GM18868 (cell line): ENCODE results near the gene ALKBH6.
A peak's percentile ranks its signal among the peaks of the same experiment; 100 is the strongest.

Experiments
- ATAC-seq: cut with Tn5 transposase; IDR thresholded peaks from one replicate; pipeline ENCODE4 v1.9.1; 2021; ENCODE audit warnings: mild to moderate bottlenecking, moderate library complexity; ENCODE audit not compliant: unreplicated experiment

The ALKBH6 gene

DNA sequence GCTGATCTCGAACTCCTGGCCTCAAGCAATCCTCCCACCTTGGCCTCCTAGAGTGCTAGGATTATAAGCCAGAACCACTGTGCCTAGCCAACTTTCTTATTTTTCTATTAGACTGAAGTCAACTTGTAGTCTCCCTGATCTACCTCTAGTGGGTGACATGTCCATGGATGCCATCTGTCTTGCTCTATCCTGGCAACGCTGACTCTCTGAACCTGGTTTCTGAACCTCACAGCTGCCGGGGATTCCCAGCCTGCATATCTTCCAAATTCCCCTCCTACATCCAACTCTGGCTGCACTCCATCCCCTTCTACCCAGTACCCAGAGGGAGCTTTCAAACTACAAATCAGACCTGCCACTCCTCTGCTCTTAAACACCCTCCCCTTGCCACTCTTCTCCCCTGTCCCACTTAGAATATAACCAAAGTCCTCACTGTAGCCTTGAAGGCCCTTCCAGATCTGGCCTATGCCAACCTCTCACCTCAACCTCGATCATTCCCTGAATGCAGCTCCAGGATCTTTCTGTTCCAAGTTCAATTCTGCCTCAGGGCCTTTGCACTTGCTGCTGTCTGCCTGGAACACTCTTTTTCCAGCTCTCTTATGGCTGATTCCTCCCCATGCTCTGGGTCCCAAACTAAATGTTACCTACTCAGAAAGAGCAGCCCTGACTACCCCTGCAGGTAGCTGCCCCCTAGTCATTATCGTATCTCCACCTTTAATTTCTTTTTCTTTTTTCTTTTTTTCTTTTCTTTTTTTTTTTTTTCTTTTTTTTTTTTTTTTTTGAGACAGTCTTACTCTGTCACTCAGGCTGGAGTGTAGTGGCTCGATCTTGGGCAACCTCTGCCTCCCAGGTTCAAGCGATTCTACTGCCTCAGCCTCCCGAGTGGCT, 16.5 kb upstream of the ALKBH6 start:
- no peak for ATAC-seq

DNA sequence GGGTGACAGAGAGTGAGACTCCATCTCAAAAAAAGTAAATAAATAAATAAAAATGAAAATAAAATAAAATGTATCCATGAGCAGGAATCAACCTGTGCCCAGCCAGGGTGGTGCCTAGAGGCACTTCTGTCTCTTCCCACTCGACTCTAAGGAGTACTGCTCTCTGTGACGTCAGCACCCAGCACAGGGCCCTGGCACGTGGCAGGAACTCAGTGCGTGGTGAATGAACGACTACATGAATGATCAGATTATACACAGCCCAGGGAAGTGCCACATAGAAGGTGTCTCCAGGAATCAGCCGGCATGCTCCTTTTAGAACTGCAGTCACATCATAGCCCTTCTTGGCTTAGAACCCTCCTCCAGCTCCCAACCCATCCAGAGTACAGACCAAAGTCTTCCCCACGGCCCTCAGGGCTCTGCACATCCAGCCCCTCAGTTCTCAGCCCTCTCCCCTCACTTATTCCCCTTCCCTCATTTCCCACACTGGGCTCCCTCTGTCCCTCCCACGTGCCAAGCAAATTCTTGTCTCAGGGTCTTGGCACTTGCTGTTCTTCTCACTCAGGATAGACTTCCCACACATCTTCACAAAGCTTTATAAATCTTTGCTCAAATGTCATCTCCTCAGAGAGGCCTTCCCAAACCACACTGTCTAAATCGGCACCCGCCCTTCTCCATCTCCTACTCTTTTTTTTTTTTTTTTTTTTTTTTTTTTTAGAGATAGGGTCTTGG, 14.5 kb upstream of the ALKBH6 start:
- ATAC-seq: no peak

DNA sequence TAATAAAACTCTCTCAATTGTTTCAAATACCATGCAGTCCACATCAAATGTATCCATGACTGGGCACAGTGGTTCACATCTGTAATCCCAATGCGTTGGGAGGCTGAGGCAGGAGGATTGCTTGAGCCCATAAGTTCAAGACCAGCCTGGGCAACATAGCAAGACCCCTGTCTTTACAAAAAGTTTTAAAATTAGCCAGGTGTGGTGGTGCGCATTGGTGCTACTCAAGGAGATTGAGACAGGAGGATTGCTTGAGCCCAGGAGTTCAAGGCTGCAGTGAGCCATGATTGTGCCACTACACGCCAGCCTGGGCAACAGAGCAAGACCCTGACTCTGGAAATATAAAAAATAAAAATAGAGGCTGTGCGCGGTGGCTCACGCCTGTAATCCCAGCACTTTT, 13.7 kb upstream of the ALKBH6 start:
- no peak for ATAC-seq

DNA sequence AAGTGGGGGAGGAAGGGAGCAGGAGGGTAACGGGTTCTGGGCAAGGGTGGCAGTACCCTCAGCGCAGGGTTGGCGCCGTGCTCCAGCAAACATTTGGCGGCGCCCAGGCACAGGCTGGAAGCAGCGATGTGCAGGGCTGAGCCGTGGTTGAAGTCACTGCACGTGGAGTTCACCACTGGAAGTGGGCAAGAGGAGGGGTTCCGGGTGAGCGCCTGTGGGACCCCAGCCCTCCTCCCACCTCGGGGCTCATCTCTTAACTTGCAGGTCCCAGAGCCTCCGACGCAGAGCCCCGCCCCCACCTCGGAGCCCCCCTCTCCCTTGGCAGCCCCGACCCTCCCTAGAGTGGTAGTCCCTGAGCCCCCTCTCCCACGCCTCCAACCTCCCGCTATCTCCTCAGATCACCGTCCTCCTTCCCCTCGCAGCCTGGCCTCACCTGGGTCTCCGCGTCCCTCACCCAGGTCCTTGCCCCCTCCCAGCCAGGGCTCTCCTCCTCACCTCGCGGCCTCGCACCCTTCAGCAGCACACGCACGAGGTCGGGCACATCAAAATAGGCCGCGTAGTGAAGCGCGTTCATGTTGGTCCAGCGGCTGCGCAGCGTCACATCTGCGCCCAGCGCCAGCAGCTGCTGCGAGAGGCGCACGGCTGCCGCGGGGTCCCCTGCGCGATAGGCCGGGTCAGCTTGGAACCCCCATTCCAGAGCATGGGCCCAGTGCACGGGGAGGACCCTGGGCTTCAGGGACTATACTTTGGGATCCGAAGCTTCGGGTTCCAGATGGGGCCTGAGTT, 12.3 kb upstream of the ALKBH6 start:
- ATAC-seq: no peak

DNA sequence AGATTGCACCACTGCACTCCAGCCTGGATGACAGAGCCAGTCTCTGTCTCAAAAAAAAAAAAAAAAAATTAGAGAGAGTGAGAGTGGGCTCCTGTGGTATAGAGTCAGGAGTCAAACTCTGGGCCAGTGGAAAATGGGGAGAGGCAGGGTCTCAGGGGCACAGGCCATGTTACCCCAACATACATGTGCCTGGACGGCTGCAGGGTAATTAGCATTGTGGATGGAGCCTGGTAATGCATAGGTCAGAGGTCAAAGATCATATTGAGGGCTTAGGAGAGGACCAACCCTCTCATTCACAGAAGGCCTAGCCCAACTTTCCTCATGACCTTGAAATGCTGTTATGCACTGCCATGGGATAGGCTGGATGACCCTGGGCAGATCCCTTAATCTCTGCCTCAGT, 11.5 kb upstream of the ALKBH6 start:
- no peak for ATAC-seq

DNA sequence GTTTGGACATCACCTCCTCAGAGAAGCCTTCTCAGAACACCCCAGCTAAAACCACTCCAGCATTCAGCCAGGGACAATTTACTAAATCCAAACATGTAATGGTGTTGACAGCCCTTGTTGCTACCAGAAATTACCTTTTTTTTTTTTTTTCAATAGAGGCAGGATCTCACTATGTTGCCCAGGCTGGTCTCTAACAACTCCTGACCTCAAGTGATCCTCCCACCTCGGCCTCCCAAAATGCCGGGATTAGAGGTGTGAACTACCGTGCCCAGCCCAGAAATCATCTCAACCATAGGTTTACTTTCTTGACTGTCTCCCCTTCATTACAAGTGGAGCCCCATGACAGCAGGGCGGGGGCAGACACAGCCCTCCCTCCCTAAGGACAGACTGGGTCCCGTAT, 9.4 kb upstream of the ALKBH6 start:
- no peak for ATAC-seq

DNA sequence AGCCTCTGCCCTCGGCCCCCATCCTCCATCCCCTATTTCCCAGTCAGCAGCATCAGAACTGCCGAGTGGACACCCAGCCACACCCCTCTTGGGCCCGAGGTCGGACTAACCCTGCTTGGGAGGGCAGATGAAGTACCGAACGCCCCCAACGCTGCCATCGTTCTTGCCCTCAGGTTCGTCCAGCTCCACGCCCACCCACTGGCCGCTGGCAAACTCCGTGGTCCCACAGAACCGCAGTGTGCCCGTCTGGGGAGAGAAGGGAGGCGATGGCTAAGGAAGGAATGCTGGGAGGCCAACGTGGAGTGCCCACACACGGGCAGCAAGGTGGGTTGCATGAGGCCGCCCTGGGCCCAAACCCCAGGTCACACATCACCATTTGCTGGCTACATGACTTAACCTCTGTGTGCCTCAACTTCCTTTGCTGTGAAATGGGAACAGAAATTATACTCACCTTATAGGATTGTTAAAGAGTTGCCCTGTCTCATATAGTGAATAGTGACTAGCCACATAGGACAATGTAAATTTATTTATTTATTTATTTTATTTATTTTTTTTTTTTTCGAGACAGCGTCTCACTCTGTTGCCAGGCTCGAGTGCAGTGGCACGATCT, 5.2 kb upstream of the ALKBH6 start:
- ATAC-seq: no peak

DNA sequence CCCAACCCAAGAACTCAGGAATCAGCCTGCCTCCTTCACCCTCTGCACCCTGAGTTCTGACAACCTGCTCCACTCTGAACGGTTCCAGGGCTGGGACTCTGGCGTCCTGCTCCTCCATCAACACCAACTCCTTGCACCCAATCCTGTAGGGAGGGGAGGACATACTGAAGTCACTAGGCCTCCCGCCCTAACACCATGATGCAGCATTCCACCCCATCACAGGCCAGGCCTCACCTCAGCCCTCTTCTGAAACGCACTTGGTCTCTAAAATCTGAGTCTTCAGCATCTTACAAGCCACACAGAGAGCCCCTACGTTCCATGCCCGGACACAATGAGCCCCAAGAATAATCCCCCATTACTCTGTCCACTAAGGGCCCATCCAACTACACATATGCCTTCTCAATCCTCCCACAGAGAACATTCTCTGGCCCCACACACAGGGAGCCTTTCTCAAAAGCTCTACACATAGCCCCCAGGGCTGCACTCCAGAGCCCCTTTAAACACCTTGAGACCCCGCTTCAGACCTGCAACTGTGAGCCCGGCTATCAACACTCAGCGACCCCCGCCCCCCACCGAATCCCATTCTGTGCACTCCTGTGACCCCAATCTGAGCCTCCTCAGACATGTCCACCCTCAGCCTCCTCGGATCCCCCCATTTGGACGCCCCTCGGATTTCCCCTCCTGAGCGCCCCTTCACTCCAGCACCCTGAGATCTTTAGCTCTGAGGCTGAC, 567 bp downstream of the ALKBH6 start:
- ATAC-seq: no peak

DNA sequence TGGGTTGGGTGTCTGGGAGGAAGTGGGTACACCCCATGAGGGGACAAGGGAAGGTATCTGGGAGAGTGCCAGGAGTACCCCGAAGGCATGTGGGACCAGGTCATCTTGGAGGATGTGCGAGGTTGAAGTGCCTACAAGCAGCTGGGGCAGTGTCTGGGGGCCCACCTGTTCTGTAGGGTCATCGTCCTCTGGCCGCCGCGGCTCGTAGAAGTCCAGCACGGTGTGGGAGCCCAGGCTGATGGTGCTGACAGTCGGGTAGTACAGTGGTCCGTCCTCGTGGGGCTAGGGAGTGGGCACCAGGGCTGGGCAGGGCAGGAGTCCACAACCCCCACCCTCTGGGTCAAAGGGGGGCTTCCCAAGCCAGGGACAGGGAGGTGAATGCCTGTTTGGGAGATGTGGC, 3.6 kb downstream of the ALKBH6 start:
- no peak for ATAC-seq

DNA sequence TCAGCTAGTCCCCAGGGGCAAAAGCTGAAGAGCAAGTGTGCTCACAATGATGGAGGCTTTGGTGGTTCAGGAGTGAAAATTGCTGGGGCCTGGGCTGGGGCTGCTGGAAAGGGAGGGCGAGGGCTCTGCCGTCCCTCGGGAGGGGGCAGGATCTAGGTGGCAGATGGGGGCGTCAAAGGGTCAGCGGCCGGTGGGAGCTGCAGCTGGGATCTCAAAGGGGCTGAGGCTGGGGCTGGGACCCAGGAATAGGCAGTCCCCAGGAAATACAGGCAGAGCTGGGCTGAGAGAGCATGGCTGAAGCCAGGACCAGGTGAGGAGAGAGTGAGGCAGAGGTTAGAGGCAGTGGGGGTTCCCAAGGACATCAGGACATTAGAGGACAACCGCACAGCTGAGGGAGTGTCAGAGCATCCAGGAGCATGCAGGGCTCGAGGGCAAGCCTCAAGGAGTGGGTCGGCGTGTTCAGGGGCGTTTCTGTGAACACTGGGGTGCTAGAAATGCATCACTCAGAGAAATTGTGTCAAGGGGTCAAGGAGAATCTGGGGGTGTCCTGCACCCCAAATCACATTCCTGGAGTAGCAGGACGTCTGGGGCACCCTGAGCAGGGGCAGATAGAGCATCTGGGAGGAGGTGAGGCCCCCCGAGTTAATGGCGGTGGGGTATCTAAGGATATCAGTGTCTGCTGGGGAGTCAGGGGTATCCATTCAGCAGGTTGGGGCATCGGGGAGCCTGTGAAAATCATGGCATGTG, 4.2 kb downstream of the ALKBH6 start:
- ATAC-seq: no peak

DNA sequence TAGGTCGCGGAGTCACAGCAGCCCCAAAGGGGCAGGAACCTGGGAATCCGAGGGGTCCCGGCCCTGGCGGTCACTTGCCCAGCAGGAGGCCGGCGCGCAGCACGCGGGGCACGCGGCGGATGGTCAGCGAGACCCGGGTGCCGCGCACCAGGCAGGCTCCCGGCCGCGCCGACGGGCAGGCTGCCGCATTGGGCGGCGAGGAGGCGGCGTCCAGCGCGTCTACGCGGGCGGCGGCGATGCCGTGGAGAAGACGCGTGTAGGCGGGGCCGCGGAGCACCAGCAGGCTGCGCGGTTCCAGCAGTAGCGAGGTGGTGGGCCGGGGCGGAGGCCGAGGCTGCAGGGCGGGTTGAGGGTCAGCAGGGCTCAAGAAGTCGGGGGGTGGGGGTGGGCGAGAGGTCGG, 4.8 kb downstream of the ALKBH6 start:
- ATAC-seq: no peak

DNA sequence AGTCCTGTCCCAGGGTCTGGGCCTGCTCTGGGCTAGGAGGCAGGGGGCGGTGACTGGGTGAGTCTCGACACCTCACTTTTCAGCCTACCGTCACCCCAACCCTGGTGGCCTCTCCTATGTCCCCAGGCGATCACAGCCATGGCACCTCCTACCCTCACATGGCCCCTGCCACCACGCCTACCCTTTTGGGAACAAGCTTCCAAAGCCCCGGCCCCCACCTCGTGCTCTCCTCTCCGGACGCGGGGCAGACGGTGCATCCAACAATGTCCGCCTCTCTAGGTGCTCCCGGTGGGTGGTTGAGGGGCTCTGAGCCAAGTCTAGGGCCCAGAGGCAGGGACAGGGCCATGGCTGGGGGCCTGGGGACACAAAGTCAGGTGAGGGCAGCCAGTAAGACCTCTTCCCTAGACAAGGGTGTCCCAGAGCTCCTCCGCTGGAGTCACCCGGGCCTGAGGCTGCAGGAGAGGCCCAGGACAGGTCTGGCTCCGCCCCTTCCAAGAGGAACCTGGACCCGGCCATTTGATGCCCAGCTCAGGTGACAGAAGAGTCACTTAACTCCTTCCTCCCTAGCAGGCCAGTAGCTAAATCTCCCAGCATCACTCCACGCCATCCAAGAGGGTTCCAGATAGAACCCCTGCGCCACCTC, 5.6 kb downstream of the ALKBH6 start, which contains the start of gene SYNE4:
Gene SYNE4 (minus strand): TSS at position 478 of the 643 bp plus-strand sequence. CDS start 132 bp downstream, at position 346.
- ATAC-seq: no peak

DNA sequence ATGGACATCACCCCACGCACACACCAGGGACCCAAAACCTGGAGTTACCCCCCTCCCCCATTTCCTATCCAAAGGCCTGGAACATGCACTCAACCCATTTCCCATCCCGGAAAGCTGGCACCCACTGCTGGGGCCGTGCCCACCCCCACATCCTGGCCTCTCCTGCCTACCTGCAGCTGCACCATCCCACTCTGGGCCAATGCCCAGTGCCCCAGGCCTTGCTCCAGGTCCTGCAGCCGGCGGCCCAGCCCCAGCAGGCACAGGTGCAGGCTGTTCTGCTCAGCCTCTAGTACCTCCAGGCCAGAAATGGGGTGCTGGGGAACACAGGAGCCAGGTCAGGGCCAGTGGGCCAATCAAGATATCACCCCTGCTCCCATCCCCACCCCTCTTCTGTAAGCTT, 7.1 kb downstream of the ALKBH6 start:
- no peak for ATAC-seq

DNA sequence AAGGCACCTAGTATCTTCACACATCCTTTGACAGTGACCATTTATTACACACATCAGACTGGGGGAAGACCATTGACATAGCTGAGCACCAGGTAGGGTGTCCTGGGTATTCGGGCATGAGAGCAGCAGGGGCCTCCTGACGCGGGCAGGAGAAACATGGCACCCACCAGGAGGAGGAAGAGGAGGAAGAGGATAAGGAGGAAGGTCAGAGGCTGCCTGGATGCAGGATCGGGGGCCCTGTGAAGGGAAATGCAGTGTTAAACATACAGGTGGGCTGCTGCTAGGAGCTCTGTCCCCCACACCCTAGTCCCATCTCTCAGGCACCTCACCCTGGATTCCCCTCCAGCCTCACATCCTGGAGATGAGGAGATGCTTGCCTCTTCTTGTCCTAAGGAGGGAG, 10.7 kb downstream of the ALKBH6 start:
- no peak for ATAC-seq

DNA sequence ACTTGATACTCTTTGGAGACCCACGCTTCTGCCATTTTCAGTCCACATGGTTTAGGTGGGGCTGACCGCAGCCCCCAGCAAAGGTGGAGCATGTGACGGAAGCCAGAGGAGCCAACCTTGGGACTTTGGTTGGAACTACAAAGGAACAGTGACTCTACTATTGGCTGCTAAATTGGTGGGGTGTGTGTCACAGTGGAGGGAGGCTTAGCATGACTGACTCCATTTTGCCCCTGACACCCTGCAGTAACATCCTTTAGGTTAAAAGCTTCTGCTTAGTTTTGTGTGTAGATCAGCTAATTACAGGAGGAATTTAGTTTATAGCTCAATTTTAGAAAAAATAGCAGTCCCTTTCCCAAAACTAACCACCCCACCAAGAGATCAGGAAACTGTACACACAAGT, 12.4 kb downstream of the ALKBH6 start:
- no peak for ATAC-seq

DNA sequence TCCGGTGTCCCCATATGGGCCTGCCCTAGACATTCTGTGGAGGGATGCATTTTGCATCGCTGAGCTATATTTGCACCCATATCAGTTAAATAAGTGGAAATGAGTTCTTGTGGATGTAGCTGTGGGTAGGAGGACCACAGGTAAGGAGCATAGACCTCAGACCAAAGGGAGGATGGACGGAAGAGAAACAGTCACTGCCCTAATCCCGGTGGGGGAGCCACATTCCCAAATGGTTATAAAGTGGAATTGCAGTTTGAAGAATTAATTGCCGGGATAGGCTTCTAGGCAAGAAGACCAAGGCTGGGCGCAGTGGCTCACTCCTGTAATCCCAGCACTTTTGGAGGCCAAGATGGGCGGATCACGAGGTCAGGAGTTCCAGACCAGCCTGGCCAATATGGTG, 17.2 kb downstream of the ALKBH6 start:
- no peak for ATAC-seq

DNA sequence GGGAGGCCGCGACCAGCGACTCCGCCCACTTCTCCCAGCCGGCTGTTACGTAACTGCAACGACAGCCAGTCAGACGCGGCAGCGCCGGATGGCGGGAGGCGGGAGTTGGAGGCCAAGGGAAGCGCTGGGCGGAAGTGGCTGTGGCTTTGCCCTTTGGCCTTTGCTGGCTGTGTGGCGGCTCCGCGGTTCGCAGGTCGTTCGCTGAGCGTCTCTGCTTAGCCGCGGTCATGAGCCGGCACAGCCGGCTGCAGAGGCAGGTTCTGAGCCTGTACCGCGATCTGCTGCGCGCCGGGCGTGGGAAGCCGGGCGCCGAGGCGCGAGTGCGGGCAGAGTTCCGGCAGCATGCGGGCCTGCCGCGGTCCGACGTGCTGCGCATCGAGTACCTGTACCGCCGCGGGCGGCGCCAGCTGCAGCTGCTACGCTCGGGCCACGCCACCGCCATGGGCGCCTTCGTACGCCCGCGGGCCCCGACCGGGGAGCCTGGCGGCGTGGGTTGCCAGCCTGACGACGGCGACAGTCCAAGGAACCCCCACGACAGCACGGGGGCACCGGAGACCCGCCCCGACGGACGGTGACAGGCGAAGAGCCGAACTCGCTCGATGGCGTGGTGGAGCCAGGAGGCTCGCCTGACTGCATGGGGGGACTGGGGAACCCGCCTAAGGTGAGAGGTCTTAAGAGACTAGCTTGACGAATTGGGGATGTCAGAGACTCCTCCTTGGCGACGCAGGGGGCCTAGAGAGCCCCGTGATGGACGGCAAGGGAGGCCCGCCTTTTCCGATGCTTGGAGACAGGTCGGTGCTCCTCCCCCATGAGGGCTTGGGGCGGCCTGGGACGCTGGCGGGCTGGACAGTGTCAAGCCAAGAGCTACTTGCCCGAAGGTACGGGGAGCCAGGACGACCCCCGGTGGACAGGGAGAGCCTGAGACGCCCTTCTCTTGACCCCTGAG, 18.7 kb downstream of the ALKBH6 start, which contains the start of gene SDHAF1:
Gene SDHAF1 (plus strand): TSS at position 141 of the 946 bp plus-strand sequence. CDS start 87 bp downstream, at position 228.
- ATAC-seq: peak; percentile 84
